HCT116 (cell line): ENCODE data around the gene CSTPP1. TPM values are rescaled to one million over a fixed set of nuclear protein-coding genes. Genes with fewer than 3 reads are reported as not detected.

Experiments used
- ATAC-seq: fragments of 200-7000 bp; cut with Tn5 transposase; 2 replicates; pipeline ENCODE4 v1.9.1; 2020; ENCODE audit warnings: mild to moderate bottlenecking, moderate library complexity
- BruUV-seq: library from RNA; stranded (reverse); fragments of 400-500 nt; replicated peaks from 2 replicates; lab custom pipeline; 2021; lab: Mats Ljungman, UMichigan
- CTCF ChIA-PET: fragments of 300-600 bp; sonication (Branson Sonifier 250); formaldehyde crosslinking; loops from one replicate; lab custom pipeline; 2021; ENCODE audit warnings: antibody characterized with exemption; lab: Charles Lee
- POLR2A ChIA-PET: fragments of 300-600, 350-600 bp; sonication (Branson Sonifier 250); formaldehyde crosslinking; loops from one replicate; lab custom pipeline; 2021; ENCODE audit warnings: antibody characterized with exemption; lab: Charles Lee
- RAD21 ChIA-PET, 2 experiments: fragments of 300-600 bp; sonication (Branson Sonifier 250); formaldehyde crosslinking; loops; one replicate each; lab custom pipeline; 2023; ENCODE audit warnings: low total read pairs in 2 of 2; ENCODE audit not compliant: uncharacterized antibody in 2 of 2, unreplicated experiment in 2 of 2, low non-redundant PET in 1 of 2; lab: Charles Lee
- DNase-seq: peaks from one replicate; pipeline ENCODE4 v3.0.0-alpha.2; 2010; ENCODE audit warnings: low read depth, low spot score
- H2AFZ ChIP-seq: fragments of 200-600 bp; shearing (Covaris generic), sonication (generic); 2 replicates; pipeline ENCODE4 v1.6.1; 2017; ENCODE audit warnings: low read depth, mixed run types, mixed read lengths, antibody characterized with exemption, low read length; ENCODE audit not compliant: poor library complexity, severe bottlenecking
- H3K27ac ChIP-seq: 2 replicates; pipeline ENCODE4 v1.5.1; 2012; ENCODE audit warnings: low read depth, low read length
- H3K27me3 ChIP-seq: fragments of 200-600 bp; sonication (generic); 2 replicates; pipeline ENCODE4 v1.6.1; 2016; ENCODE audit warnings: mixed run types, low read length, mixed read lengths; ENCODE audit not compliant: insufficient read depth
- H3K36me3 ChIP-seq, 2 experiments: fragments of 200-500 bp in 1 of 2; fragments of 200-600 bp in 1 of 2; sonication (Bioruptor generic) in 1 of 2; sonication (generic) in 1 of 2; 2 replicates each; pipeline versions ENCODE4 v1.5.1 to v1.6.1; 2014 to 2016; ENCODE audit warnings: low read length in 2 of 2, inconsistent platforms in 1 of 2, mixed read lengths in 1 of 2, mixed run types in 1 of 2; ENCODE audit not compliant: insufficient read depth in 2 of 2, control insufficient read depth in 1 of 2
- H3K4me1 ChIP-seq, 2 experiments: fragments of 200-600 bp in 1 of 2; sonication (generic) in 1 of 2; 2 replicates each; pipeline versions ENCODE4 v1.5.1 to v1.6.1; 2012 to 2017; ENCODE audit warnings: low read length in 2 of 2, inconsistent platforms in 1 of 2, mild to moderate bottlenecking in 1 of 2, mixed read lengths in 1 of 2, mixed run types in 1 of 2, moderate library complexity in 1 of 2; ENCODE audit not compliant: insufficient read depth in 2 of 2, control insufficient read depth in 1 of 2
- H3K4me2 ChIP-seq: fragments of 200-600 bp; sonication (generic); 2 replicates; pipeline ENCODE4 v1.6.1; 2017; ENCODE audit warnings: mixed run types, low read length, mixed read lengths
- H3K4me3 ChIP-seq, 2 experiments: fragments of 200-600 bp in 1 of 2; sonication (generic) in 1 of 2; replicated peaks in 1 of 2; 2 replicates each; pipeline ENCODE4 v1.5.1; 2011 to 2016; ENCODE audit warnings: low read length in 2 of 2, control low read depth in 1 of 2, low read depth in 1 of 2, mild to moderate bottlenecking in 1 of 2, mixed read lengths in 1 of 2, mixed run types in 1 of 2
- H3K79me2 ChIP-seq: fragments of 200-600 bp; sonication (generic); 2 replicates; pipeline ENCODE4 v1.6.1; 2017; ENCODE audit warnings: mild to moderate bottlenecking, mixed run types, low read length, moderate library complexity, mixed read lengths; ENCODE audit not compliant: insufficient read depth
- H3K9ac ChIP-seq: fragments of 200-600 bp; sonication (generic); 2 replicates; pipeline ENCODE4 v1.6.1; 2016; ENCODE audit warnings: low read length, mixed read lengths
- H3K9me2 ChIP-seq: fragments of 200-600 bp; sonication (generic), shearing (Covaris generic); 2 replicates; pipeline ENCODE4 v1.6.1; 2017; ENCODE audit warnings: mixed run types, mild to moderate bottlenecking, moderate library complexity; ENCODE audit not compliant: insufficient read depth
- H3K9me3 ChIP-seq, 2 experiments: fragments of 200-500 bp in 1 of 2; fragments of 200-600 bp in 1 of 2; sonication (Bioruptor generic) in 1 of 2; sonication (generic) in 1 of 2; 2 replicates each; pipeline ENCODE4 v1.6.1; 2014 to 2017; ENCODE audit warnings: low read length in 2 of 2, mixed read lengths in 2 of 2, inconsistent platforms in 1 of 2, low read depth in 1 of 2, mild to moderate bottlenecking in 1 of 2, mixed run types in 1 of 2, moderate library complexity in 1 of 2; ENCODE audit not compliant: control insufficient read depth in 1 of 2, insufficient read depth in 1 of 2
- H4K20me1 ChIP-seq: fragments of 200-600 bp; sonication (generic), shearing (Covaris generic); 2 replicates; pipeline ENCODE4 v1.6.1; 2017; ENCODE audit warnings: mixed run types, mild to moderate bottlenecking, moderate library complexity; ENCODE audit not compliant: insufficient read depth
- CTCF ChIP-seq, 3 experiments: fragments of 200-600 bp in 1 of 3; sonication (generic) in 1 of 3; IDR thresholded peaks in 2 of 3; conservative IDR thresholded peaks in 1 of 3; 2 replicates each; pipeline ENCODE4 v1.5.1; 2012 to 2017; ENCODE audit warnings: low read depth in 2 of 3, low read length in 2 of 3, antibody characterized with exemption in 1 of 3, borderline replicate concordance in 1 of 3, control low read depth in 1 of 3, mild to moderate bottlenecking in 1 of 3, mixed read lengths in 1 of 3, mixed run types in 1 of 3, moderate library complexity in 1 of 3; ENCODE audit not compliant: insufficient read depth in 1 of 3
- EGR1 ChIP-seq: IDR thresholded peaks from 2 replicates; pipeline ENCODE4 v1.6.1; 2012; ENCODE audit warnings: low read depth
- FOSL1 ChIP-seq: IDR thresholded peaks from 2 replicates; pipeline ENCODE4 v1.6.1; 2012; ENCODE audit warnings: low read depth
- JUND ChIP-seq: IDR thresholded peaks from 2 replicates; pipeline ENCODE4 v1.6.1; 2012
- RAD21 ChIP-seq: IDR thresholded peaks from 2 replicates; pipeline ENCODE4 v1.6.1; 2012; ENCODE audit warnings: low read depth, mild to moderate bottlenecking
- SIN3A ChIP-seq: IDR thresholded peaks from 2 replicates; pipeline ENCODE4 v1.6.1; 2012; ENCODE audit warnings: low read depth
- SP1 ChIP-seq: IDR thresholded peaks from 2 replicates; pipeline ENCODE4 v1.6.1; 2012; ENCODE audit warnings: low read depth
- SRF ChIP-seq: IDR thresholded peaks from 2 replicates; pipeline ENCODE4 v1.6.1; 2012; ENCODE audit warnings: low read depth
- ZBTB33 ChIP-seq: IDR thresholded peaks from 2 replicates; pipeline ENCODE4 v1.6.1; 2011; ENCODE audit warnings: mild to moderate bottlenecking, low read length, moderate library complexity; ENCODE audit not compliant: insufficient replicate concordance; ENCODE audit errors: extremely low read depth
- intact Hi-C: fragments of 100-400 bp; cut with micrococcal nuclease; formaldehyde crosslinking; loops from 2 replicates; pipeline ENCODE4 v1.10.0; 2022
- total RNA-seq: library from RNA; stranded (reverse); gene quantifications from one replicate; pipeline ENCODE4 v1.2.1, GENCODE V29; 2021; ENCODE audit not compliant: unreplicated experiment

CSTPP1 gene
- total RNA-seq, 1 experiment from 2014 or later, result 24.7 TPM

- ChIA-PET RAD21 (no interaction called here), POLR2A (no interaction called here), CTCF (no interaction called here)
- no peak for TF ChIP-seq ZBTB33
- TF ChIP-seq EGR1, result no peak
- no peak for TF ChIP-seq SP1
- no peak for TF ChIP-seq CTCF (IDR thresholded peaks at IDR 0.05 in 2 of 3, conservative IDR thresholded peaks at IDR 0.05 in 1 of 3; ENCODE audit: borderline replicate concordance in 1 of 3, insufficient read depth in 1 of 3, low read depth in 2 of 3, low read length in 2 of 3)
- no peak for TF ChIP-seq FOSL1
- no peak for TF ChIP-seq JUND
- no peak for TF ChIP-seq SIN3A
- no peak for TF ChIP-seq RAD21
- no peak for TF ChIP-seq SRF
- no peaks in the 10 kb centered on the region for H3K4me1 ChIP-seq
- H3K4me3 ChIP-seq, result no peak overlapping the region
- no peaks in the 10 kb centered on the region for H3K9me2 ChIP-seq
- no peak overlapping the region for H3K27ac ChIP-seq
- H4K20me1 ChIP-seq, result no peaks in the 10 kb centered on the region
- no TSS peak for BruUV-seq
- H3K9ac ChIP-seq, result no peak overlapping the region
- no peak overlapping the region for H3K4me2 ChIP-seq
- intact Hi-C loops, result no loop called here
- no peak overlapping the region for H2AFZ ChIP-seq
- no peaks in the 10 kb centered on the region for H3K79me2 ChIP-seq
- ATAC-seq (no peak), DNase-seq (no peak)
- no peaks in the 10 kb centered on the region for H3K36me3 ChIP-seq
- H3K9me3 ChIP-seq, result no peaks in the 10 kb centered on the region
- H3K27me3 ChIP-seq, result no peaks in the 10 kb centered on the region
Measured at GRCh38 chr11:46999217-46999616, 62.7 kb downstream of the CSTPP1 start.
